GM12875 (cell line): Measurements from ENCODE around the gene RBM23.
A peak's percentile ranks its signal among the peaks of the same experiment; 100 is the strongest.
"Not testable (repeated sequence)": the region's sequence is repeated elsewhere in the genome, so short reads cannot be mapped to it uniquely, and the experiment has no call there.

Source experiments
- H3K4me3 ChIP-seq: one replicate; pipeline ENCODE4 v1.5.1; 2011; ENCODE audit warnings: low read depth, low read length, control low read depth
- CTCF ChIP-seq: IDR thresholded peaks from 2 replicates; pipeline ENCODE4 v1.5.1; 2011; ENCODE audit warnings: low read depth, mild to moderate bottlenecking, control low read depth, inconsistent platforms, low read length, moderate library complexity, borderline replicate concordance; ENCODE audit not compliant: insufficient read depth

Gene RBM23

DNA sequence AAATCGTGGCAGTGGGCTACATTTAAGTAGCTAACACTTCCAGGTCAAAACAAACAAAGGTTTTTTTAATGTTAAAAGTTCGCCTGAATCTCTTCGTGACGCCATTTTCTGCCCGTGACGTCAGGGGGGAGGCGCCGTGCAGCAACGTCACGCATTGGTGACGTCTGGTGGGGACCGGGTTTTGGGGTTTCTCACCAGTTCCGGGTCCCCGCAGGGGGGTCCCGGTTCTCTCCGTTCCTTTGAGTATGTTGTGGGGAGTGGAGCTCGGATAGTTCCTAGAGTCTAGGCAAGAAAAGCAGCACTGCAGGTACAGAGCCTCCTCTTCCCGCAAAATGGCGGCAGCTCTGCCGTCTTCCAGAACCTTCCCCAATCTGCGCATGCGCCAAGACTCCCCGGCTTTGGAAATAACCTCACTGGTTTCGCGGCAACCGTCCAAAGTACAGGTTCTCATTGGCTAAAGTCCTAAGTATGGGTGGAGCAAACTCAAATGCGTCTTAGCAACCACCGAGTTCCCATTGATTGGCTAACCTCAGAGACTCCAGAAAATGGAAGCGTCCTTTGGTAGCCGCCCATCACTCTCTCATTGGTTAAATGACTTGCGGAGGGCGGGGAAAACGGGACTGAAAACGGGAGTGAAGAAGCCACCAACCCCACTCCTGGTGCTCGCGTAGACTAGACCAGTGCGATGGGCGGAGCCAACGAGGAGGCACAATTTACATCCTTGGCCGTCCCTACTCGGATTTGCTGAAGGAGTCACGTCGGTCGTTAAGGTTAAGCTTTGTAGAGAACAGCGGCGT is at the start of gene RBM23:
TSS of gene RBM23 (minus strand) at position 346 of the 797 bp plus-strand sequence.
- H3K4me3 ChIP-seq = peak within 1 kb of the TSS; percentile 54
- TF ChIP-seq CTCF = no peak

DNA sequence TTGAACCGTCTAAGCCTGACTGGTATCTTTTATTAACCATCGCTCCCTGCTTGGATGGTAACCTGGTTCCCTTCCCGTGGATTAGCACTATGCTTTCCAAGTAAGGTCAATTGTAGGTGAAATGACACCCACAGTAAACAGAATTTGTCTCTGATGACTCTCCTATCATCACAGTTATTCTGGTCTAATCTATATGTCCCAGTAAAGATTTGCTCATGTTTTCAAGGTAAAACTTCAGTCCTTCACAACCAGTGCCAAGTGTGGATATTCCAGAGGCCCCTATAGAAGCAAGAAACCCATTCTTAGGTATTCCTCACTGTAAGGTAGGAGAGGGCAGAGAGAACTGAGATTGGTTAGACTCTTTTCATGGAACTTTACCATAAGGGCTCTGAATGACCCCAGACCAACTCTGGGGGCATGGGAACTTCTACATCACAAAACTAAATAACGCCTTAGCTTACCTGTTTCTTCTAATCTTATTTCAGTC is 47.9 kb upstream of the RBM23 start:
- TF ChIP-seq CTCF = no peak
- H3K4me3 ChIP-seq = no peak overlapping the region

GRCh38 chr14:22965916-22966782 is 47.2 kb upstream of the RBM23 start:
- H3K4me3 ChIP-seq = not testable (repeated sequence)

GRCh38 chr14:22962061-22962676 is 43.2 kb upstream of the RBM23 start:
- no peak for TF ChIP-seq CTCF
- no peak overlapping the region for H3K4me3 ChIP-seq

GRCh38 chr14:22955702-22956569 is 37.0 kb upstream of the RBM23 start:
- TF ChIP-seq CTCF = no peak
- peak overlapping the region; percentile 49 for H3K4me3 ChIP-seq

- no peak for TF ChIP-seq CTCF
- H3K4me3 ChIP-seq = no peak overlapping the region
These were observed 33.5 kb upstream of the RBM23 start for GRCh38 chr14:22952418-22952817.

- H3K4me3 ChIP-seq = not testable (repeated sequence)
These were observed 32.8 kb upstream of the RBM23 start for GRCh38 chr14:22951795-22952194.
